HG02943 (cell line): ENCODE data around the gene CMKLR1.

Source experiments
- ATAC-seq: cut with Tn5 transposase; IDR thresholded peaks from one replicate; pipeline ENCODE4 v1.9.1; 2021; ENCODE audit warnings: mild to moderate bottlenecking, low read depth, moderate library complexity; ENCODE audit not compliant: unreplicated experiment

The CMKLR1 gene

GRCh38 chr12:108338915-108339657 is at the start of gene CMKLR1:
TSS of gene CMKLR1 (minus strand) at chr12:108339311. CDS start at chr12:108293591, 45,720 bp downstream.
- ATAC-seq, result no peak

DNA sequence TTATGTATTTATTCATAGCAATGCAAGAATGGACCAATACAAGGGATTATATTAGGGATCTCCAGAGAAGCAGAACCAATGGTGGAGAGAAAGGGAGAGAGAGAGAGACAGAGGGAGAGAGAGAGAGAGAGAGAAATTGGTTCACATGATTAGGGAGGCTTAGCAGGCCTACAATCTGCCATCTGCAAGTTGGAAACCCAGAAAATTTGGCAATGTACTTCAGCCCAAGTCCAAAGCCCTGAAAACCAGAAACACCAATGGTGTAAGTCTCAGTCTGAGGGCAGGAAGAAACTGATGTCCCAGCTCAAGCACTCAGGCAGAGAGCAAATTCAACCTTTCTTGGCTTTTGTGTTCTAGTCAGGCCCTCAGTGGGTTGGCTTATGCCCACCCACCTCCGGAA is 48.7 kb upstream of the CMKLR1 start:
- ATAC-seq, result no peak

DNA sequence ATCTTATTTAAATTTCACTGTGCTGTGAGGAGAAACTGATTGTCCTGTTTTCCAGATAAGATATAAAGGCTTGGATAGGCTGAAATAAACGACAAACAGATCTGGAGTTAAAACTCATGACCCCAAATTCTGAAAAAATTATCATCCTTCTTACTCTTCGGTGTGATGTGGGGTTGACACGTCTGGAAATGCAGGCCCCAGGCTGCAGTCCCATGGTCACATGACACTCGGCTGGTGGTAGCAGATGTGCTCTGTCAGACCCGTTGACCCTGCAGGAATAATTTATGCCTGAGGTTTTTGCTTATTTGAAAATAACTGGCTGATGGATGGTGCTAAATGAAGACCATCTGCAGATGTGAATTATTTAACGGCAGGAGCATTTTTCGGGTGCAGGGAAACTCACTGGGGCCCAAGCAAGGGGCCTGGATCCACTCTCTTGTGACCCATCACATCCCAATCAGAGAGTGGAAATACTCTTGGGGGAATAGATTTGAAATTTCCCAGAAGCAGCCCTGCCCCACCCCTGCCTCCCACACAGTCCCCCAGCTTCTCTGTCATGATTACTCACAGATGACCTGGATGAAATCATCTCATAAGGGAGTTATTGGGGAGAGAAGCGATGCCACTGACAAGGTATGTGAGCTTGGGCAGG is 47.7 kb upstream of the CMKLR1 start:
- no peak for ATAC-seq

DNA sequence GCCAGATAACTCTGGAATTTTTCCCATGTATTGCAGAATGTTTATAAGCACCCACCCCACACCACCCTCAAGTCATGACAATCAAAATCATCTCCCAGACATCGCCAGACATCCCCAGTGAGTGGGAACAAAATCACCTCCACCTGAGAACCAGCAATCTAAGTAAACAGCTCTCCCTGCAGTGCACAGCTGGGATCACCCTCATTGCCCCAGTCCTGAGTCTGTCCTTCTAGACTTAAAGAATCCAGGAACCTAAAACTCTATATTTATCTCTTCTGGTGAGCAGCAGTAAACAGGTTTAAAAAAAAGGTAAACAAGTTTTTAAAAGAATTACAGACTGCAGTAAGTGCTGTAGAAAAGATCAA is 43.3 kb upstream of the CMKLR1 start:
- no peak for ATAC-seq

DNA sequence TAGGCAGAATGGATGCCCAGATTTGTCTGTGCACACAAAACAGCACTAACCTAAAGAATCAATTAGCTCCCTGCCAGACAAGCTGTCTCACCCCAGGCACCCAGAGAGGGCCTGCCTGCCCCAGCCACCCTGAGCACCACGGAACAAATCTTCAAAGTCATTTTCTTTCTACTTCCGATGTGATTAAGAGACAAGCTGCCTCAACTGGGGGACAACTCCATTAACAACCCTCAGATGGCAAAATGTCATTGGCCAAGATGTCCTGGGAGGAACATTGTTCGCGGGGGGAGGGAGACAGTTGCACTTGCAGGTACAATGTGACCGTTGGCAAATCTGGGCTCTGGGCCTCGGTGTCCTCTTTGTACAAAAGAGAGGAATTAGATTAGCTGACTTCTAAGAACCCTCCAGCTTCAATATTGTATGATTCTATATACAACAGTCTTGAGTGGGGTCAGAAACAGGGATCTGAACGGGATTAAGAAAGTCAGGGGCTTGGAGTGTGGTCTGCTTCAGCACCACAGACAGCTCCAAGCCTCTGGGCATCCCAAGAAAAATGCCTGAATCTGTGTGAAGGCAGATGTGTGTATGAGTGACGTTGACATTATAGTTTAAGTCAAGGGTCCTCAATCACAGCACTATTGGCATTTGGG is 42.8 kb upstream of the CMKLR1 start:
- ATAC-seq, result no peak

DNA sequence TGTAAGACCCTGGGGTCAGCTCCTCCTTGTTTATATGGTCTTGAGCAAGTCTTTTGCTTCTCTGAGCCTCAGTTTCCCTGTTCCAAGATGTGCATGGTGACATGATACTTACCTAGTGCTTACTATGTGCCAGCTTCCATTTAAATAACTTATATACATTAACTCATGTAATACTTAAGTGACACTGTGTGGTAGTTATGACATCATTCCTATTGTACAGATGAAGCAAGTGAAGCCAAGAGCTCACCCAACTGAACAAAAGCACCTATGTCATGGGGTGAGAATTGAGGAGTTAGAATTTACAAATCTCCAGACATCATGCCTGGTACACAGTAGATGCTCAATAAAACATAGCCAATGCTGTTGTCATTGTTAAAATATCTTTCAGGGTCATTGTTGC is 41.3 kb upstream of the CMKLR1 start:
- no peak for ATAC-seq

DNA sequence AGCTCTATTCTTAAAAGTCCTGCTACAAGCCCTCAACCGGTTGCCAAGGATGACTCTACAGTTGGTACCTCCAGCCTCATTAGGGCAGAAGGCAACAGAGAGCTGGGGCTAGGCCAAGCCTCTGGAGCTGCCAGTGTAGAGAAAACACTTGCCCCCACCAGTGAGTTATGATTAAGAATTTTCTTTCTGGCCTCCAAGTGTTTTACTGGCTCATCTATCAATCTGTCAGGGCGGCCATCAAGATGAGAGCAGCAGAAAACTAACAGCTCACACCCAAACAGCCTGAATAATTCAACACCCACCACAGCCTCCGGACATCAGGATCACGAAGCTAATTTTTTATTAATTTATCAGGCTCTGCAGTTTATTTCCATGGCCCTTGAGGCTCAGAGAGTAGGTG is 40.7 kb upstream of the CMKLR1 start:
- no peak for ATAC-seq

DNA sequence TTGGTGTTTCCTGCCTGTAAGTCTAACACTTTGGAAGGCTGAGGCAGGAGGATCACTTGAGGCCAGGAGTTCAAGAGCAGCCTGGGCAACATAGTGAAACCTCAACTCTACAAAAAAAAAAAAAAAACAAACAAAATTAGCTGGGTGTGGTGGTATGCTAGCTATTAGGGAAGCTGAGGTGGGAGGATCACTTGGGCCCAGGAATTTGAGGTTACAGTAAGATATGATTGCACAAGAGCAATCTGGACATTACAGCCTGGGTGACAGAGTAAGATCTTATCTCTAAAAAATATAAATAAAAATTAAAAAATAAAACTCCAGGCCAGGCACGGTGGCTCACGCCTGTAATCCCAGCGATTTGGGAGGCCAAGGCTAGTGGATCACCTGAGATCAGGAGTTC is 39.8 kb upstream of the CMKLR1 start:
- ATAC-seq, result no peak

- ATAC-seq, result no peak
Measured at GRCh38 chr12:108377260-108377659, 38.1 kb upstream of the CMKLR1 start.

GRCh38 chr12:108375986-108376663 is 37.0 kb upstream of the CMKLR1 start:
- no peak for ATAC-seq

- no peak for ATAC-seq
Measured at GRCh38 chr12:108374596-108375320, 35.6 kb upstream of the CMKLR1 start.

DNA sequence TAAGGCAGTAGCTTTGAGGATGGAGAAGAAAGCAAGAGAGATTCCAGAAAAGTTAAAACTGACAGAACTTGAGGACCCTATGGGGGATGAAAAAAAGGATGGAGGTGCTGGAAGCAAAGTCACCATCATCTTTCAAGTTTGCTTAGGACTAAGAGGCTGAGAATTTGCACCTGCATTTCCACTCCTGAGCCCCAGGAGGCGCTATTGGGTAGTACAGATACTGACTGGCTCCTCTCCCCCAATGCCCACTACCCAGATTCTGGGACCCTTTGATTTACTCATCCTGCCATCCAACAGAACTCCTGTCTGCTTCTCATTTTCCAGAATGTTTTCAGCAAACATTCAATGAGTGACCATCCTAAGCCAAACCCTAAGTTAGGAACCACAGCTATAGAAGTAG is 34.0 kb upstream of the CMKLR1 start:
- ATAC-seq, result no peak

- ATAC-seq, result no peak
Measured at GRCh38 chr12:108371801-108372344, 32.8 kb upstream of the CMKLR1 start.

- no peak for ATAC-seq
Measured at GRCh38 chr12:108370415-108370814, 31.3 kb upstream of the CMKLR1 start.

GRCh38 chr12:108369736-108370396 is 30.8 kb upstream of the CMKLR1 start:
- no peak for ATAC-seq

DNA sequence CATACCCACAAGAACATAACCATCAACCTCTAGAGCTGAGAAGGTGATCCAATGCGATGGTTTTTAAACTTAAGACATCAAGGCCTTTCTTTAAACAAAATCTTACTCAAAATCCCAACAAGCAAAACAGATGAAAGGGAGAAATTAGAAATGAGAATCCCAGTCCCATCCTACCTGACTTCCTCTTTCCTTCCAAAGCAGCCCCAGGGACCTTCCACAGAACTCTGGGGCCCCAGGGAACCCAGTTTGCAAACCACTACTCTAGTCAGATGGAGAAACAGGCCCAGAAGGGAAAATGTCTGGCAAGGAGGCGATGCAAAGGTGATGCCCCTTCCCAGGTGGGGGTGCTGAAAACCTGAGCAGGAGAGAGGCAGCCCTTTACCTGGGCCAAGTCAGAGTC is 29.0 kb upstream of the CMKLR1 start:
- no peak for ATAC-seq

DNA sequence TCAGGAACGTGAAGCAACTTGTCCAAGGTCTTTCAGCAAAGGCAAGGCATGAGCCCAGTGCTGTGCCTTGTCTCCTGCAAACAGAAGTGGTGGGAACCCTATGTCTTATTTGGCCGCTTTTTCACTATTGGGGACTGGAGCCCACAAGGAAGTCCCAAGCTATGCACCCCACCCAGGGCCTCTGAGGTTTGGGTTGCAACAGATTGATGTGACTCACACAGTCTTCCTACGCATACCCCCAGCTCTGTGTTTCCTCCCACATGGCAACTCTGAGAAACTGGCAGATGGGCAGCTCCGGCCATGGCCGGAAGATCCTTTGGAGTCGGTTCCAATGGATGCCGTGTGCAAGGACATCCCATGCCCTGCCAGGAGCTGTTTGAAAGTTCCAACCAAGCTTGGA is 28.3 kb upstream of the CMKLR1 start:
- no peak for ATAC-seq

- no peak for ATAC-seq
Measured at GRCh38 chr12:108365324-108365723, 26.2 kb upstream of the CMKLR1 start.

DNA sequence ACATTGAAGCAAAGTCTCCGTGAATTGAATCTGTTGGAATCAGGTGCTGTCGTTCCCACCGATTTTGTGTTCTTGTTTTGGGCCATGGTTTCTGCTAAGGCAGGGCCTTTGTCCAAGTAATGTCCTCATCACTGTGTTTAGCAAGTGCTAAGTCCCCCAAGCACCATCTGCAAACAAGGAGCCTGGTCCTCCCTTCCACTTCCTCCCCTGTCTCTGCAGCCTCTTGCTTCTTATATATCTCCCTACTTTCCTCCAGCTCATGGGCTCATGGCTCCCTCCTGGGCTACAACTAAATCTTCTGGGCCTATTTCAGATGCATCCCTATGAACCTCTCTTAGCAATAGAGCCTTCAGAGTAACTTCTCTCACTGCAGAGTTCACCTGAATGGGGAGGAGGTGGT is 25.8 kb upstream of the CMKLR1 start:
- ATAC-seq, result no peak

DNA sequence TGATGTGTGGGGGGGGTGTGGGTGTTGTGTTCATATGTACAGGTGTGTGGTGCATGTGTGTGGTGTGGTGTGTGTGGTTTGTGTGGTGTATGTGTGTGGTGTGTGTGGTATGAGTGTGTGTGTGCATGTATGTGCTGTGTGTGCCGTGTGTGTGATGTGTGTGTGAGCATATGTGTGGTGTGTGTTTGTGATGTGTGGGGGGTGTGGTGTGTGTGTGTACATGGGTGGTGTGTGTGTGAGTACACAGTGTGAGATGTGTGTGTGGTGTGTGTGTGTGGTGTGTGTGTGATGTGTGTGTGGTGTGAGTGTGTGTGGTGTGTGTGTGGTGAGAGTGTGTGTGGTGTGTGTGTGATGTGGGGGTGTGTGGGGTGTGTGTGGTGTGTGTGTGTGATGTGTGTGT is 24.5 kb upstream of the CMKLR1 start:
- ATAC-seq, result no peak
